Renal cortical epithelial cell (primary cell): ENCODE measurements around the gene PRIMA1. TPM values are rescaled to one million over a fixed set of nuclear protein-coding genes. Genes with fewer than 3 reads are reported as not detected.
"Not testable (repeated sequence)": the region's sequence is repeated elsewhere in the genome, so short reads cannot be mapped to it uniquely, and the experiment has no call there.

Experiments used
- DNase-seq: peaks from one replicate; pipeline ENCODE4 v3.0.0-alpha.2; 2011; ENCODE audit warnings: low read depth
- total RNA-seq: library from RNA; depleted of rRNA; stranded (reverse); fragments of >200 nt; gene quantifications from 2 replicates; pipeline ENCODE4 v1.2.3, GENCODE V29; 2014

Gene PRIMA1, protein sequence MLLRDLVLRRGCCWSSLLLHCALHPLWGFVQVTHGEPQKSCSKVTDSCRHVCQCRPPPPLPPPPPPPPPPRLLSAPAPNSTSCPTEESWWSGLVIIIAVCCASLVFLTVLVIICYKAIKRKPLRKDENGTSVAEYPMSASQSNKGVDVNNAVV
- total RNA-seq, result not detected in 2 replicates

DNA sequence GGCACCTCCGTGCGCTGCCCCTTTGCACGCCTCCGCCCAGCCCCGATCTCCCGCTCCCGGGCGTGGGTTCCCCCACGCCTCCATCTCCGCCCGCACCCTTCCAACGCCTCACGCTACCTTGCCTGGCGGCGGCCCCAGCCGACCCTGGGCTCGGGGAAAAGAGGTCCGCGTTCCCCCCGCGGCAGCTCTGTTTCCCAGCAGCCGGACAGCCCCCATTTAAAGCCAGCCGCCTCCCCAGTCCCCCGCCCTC is at the start of gene PRIMA1:
Gene PRIMA1, minus strand, starts transcription at position 193 of the 250 bp plus-strand sequence. CDS start 767 bp downstream, outside the sequence.
- no peak for DNase-seq

DNA sequence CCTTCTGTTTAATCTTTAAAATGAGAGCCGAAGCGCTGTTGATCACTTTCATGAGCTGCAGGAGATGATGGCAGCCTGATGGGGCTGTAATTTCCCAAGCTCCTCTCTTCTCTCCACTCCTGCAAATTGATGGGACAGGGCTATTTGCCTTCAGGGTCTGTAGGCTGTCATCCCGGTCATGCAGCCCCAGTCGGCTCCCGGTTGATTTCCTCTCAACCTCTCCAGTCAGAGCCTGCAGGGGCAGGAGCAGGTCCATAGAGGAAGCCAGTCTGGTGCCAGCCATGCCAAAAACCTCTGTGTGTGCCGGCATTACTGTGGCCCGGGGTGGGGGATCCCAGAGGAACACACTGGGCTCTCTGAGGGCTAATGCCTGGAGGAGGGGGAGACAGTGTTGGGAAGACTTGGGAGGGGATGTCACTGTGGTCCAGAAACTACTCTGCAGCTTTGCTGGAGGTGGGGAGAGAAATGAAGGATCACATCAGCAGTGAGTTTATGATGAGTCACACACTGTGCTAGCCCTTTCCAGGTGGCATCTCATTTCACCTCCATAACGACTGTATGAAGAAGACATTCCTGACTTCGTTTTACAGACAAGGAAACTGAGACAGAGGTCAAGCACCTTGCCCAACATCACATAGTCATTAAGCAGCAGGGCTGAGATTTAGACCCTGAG is 46.5 kb upstream of the PRIMA1 start:
- no peak for DNase-seq

DNA sequence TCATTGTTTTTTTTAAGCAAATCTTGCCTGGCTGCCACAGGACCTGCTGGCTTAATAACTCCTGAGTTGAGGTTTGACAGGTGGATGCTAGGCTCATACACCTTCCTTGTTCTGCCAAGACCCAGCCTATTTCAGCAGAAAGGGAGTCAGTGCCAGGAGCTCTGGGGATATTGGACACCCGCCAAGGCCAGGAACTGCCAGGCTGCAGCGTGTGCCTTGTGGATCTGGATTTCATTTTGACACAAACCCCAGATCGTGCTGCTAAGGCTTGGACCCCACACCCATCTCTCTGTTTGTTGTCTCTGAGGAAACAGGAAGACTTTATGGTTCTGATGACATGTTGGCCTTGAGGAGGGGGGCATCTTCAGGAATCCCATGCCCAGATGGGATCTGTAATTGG is 44.4 kb upstream of the PRIMA1 start:
- no peak for DNase-seq

DNA sequence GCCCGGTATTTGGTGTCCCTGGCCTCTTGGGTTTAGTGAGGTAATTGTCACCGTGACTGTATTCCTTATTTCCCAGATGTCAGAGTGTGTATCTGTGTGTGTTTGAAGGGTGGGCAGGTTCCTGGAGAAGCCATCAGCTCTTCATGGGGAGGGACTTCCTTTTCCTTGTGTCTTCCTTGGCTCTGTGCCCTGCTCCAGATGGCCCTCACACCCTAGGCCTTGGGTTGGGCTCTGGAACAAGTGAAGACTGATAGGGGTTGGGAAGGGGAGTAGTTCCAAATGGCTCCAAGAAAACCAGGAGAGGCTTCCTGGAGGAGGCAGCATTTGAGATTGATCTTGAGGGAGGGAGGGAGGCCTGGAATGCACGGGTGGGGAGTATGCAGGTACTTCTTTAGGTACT is 43.8 kb upstream of the PRIMA1 start:
- DNase-seq, result no peak

DNA sequence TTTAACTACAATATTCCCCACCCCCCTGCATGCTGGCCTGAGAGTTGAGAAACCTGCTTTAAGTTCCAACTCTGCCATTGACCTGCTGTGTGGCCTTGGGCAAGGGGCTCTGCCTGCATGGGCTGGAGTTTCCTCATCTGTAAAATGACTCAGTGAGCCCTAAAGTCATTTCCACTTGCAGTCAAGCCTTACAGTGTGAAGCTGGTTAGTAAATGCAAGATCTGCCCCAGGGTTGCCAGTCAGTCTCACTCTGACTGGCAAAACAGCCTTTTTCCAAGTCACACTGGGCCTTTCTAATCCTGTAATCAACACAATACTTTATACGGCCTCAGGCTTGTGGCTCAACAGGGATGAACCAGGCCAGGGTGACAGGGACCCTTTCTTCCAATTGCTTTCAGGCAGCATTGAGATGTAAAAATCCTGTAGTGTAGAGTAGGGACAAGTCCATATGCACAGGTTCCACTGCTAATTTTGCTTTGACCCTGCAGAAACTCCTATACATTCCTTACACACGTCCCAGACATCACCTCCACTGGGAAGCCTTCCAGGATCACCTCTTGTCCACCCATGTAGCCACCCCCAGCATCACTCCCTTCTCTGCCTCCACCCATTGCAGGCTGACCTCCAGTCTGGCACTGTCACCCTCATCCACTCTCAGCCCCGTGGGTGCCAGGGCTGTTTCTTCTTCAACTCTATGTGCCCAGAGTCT is 42.6 kb upstream of the PRIMA1 start:
- no peak for DNase-seq

DNA sequence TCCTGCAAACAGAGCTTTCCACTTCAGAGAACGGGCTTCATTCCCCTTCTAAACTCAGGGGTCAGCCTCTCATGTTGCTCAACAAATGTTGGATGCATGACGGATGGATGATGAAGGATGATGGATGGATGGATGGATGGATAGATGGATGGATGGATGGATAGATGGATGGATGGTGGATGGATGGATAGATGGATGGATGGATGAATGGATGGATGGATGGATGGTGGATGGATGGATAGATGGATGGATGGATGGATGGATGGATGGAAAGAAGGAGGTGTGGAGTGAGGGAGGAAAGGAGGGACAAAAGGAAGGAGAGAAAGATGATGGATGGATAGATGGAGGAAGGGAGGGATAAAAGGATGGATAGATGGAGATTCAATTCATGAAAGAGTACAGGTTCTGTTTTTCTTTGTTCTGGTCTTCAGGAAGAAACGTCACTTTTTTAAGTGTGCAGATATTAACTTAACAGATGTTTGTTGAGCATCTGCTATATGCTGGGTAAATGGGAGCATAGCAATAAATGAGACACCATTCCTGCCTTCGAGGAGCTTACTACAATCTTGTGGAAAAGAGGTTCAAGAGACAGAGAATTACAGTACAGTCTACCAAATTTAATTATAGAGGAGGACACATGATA is 41.7 kb upstream of the PRIMA1 start:
- no peak for DNase-seq

DNA sequence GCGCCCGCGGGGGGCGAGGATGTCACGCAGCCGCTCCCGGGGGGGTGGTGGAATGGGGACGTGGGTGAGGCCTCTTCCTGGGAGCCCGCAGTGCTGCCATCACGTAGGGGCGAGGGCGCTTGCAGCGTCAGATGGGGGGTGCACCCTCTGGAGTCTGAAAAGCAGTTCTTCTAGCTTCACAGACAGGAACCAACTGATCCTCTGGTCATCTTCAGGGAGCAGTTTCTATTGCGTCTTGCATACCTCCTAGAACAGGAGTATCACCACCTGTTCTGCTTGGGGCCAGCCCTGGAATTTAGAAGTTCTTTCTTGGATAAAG is 36.9 kb upstream of the PRIMA1 start:
- DNase-seq, result no peak

DNA sequence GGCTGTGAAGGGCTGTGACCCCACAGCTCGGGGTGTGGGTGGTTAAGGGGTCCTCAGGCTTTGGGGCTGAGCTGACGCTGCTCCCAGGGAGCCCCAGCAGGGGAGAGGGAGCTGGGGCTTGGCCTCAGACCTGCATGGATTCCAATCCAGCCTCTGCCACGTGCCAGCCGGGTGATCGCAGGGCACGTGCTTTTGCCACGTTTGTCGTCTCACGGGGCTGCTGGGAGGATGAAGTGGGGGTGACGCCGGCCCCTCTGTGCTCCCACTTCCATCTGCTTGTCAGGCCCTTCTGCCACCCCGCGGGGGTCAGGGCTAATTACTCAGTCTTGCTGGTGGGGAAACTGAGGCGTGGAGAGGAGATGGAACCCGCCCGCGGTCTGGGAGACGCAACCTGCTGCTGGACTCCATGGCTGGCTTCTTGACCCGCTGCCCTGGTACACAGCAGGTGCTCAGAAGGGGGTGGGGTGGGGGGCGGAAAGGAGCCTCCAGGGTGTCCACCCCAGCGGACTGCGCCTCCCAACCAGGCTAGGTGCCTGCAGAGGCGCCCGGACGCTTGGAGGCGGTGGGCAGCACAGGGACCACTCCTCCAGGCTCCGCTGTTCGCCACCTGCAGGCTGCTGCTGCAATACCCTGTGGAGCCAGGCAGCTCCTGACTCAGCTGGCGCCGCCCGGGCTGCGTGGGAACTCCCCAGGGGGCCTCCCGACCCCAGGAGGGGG is 36.4 kb upstream of the PRIMA1 start:
- no peak for DNase-seq

DNA sequence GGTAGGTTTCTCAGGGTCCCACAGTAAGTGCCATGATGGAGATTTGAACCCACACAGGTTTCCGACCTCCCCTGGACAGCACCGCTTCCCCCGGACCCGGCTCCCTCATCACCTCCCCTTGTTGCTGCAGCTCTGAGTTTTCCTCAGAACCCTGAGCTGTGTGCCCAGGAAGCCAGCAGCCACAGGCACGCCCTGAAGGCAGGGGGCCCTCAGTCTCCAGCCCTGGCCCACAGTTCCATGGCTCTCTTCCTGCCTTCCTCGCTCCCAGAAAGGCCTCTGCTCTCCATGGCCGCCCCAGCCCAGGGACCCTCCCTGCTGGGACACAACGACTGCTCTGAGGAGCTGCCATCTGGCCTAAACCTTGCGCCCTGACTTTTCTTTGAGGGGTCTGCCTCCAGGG is 35.8 kb upstream of the PRIMA1 start:
- no peak for DNase-seq

DNA sequence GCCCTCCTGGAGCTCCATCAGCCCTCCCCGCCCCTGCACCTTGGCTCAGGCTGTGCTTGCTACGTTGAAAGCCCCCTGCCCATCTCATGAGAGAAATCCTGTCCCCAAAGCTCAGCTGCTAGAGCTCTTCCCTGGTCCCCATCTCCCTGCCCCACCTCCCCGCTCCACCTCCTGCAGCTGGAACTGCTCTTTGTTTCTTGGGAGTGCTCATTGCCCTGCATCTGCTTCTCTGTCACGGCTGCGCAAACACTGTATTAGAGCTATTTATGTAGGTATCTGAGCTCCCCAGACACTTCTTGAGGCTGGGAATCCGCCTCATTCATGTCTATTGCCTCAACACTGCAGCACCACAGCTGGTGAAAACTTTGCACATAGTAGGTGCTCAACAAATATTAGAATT is 32.8 kb upstream of the PRIMA1 start:
- DNase-seq, result no peak

DNA sequence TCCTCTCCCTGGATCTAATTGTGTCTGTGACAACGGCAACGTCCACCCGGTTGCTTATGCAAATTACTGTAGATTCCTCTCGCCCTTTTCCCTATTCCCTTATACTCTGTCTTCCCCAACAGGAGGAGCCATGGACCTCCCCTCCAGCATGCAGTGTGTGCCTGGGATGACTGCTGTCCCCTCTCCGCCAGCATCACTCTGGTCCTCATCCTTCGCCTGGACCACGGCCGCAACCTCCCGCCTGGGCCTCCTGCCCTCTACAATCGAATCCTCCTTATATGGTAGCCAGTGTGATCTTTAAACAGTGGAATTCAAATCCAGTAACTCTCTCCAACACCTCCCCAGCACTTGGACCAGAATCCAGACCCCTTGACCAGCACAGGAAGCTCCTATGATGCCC is 30.6 kb upstream of the PRIMA1 start:
- no peak for DNase-seq

DNA sequence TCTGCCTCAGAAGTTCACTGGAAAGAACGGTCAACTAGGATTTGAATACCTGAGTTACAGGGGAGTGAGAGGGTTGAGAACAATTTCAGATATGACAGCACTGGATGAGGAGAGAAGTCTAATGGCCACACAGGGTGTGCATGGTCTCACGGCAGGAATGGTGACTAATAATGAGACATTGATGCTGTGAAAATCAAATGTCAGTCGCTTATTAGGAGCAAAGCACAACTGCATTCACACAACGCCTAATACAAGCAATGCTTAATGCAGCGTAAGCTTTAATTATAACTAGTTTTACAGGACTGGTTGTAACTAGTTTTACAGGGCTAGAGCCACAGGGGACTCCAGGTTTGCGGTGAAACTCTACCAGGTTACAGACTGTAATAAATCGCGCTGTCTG is 23.4 kb upstream of the PRIMA1 start:
- DNase-seq, result no peak

DNA sequence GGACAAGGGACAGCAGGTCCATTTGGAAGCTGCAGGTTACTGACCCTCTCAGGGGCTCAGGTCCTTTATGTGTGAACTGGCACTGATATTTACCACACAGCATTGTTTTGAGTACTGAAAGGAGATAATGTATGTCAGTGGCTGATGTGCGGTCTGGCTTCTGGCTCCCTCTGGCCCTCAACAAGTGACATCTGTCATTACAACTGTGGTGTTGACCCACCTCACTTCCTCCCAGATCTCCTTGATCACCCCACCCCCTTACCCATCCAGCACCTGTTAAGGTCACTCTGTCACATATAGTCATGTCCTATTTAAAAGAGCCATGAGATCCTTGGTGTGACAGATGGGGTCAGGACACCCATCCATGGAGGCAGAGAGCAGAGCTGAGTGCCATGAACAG is 22.7 kb upstream of the PRIMA1 start:
- no peak for DNase-seq

DNA sequence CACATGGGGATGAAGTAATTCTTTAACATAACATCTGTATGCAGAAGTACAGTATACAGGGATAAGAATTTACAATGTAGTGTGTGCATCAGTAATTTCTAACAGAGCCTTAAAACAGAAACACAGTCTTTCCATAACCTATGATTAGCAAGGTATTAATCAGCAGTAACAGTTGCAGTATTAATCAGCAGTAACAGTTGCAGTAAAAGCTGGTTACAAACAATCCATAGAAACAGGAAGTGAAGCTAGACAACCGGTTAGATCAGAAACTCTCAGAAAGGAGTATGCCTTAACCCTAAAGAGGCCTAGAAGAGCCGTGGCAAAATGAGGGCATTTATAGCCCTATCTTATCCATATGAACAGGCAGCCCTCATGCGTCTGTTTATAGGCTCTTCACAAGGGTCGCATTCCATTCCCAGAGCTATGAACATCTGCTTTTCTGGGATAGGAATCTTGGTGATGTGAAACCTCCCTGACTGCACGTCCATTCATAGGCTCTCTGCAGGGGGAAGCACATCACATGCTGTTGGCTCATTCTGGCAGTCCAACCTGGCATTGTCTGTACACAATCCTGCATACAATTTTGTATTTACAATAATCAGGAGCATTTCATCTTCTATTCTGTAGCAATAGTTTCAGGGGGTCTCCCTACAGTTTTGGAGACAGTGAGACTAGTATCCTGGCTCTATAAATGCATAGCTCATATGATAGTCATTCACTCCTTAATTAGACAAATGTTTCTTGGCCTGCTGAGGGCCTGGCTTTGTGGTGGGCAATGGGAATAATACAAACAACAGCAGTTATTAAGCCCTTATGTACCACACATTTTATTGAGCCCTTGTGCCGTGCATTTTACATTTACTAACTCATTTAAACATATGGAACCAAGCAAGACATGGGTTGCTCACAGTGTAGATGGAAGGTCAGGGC is 21.5 kb upstream of the PRIMA1 start:
- not testable (repeated sequence) for DNase-seq

DNA sequence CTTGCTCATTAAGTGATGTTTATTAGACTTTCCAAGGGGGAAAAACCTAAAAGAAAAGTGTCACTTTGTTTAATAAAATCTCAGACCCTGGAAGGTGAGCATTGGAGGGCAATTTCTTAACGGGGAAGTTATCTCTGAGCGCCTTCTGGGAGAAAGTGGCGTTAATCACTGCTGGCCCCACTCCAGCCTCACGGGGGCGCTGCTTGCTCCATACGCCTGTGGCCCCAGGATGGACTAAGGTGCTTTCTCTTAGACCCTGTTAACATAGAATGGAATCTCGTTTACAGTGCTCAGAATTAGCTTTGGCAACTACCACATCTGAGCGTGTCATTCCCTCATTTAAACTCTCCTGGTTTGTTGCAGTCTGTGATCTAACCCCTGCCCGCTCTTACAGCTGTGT is 16.4 kb upstream of the PRIMA1 start:
- no peak for DNase-seq

DNA sequence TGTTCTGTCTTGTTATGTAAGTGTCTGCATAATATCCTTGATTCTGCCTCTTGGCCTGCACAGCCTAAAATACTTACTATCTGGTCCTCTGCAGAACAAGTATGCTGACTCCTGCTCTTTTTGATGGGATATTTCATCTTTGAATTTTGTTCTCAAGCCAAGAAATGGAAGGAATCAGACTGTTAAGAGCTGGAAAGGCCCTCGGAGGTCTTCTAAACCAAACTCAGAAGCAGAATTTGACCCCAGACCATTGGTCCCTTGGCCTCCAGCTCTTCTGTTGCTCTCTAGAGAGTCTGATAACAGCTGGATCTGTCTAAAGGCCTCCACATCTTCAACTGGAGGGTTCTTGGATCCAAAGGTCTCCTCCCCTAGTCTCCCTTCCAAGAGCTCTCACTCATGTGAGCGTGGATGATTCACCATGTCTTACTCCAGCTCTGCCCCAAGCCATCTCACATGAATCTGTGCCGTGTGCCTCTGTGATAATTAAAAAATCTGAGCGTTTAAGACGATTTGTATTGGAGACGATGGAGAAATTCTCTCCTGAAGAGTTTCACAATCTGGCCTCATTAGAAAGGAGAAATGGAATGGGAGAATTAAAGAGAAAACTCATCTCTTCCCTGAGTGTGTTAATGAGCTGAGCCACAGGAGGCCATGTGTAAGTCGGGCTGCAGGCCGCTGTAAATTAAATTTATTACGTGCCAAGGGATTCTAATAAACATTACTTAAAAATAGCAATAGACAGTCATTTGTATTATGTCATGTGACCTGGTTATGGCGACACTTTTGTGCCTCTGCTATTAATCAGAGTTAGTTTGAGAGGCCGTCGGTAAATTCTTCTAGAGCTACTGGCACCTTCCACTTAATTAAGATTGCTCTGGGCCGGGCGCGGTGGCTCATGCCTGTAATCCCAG is 15.4 kb upstream of the PRIMA1 start:
- no peak for DNase-seq

DNA sequence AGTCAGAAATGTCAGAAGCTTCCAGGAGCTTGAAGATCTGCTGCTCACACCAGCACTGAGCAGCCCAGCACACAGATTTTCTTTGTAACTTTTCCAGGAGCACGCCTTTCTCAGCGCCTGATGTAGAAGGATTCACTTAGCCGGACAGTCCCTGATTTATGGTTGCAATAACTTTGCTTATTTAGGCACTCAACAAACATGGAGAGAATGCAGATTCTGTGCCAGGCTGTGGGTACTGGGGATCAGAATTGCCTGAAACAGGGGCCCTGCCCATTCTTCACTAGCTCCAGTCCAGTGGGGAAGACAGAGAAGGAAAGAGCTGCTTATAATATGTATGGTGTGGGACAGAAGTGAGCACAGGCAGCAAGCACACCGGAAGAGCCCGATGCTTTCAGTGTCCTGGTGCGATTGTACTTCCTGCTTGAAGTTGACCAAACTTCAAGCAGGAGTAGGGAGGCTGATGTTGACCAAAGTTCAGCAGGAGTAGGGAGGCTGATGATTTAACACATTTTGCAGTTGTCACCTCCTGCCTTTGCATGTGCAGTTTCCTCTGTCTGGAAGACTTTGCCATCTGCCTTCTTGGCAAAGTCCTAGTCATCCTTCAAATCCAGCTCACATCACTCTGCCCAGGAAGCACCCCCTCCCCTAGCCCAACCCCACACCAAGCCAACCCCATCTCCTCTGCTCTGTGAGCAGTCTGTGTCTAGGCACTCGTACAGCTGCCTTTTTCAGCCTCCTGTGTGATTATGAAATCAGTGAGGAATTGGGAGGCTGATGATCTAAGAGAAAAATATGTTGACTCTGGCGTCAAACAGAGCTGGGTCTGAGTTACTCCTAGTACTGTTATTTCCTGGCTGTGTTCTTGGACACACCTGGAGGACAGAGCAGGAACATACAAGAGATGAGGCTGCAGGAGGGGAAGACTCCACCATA is 12.0 kb upstream of the PRIMA1 start:
- no peak for DNase-seq

DNA sequence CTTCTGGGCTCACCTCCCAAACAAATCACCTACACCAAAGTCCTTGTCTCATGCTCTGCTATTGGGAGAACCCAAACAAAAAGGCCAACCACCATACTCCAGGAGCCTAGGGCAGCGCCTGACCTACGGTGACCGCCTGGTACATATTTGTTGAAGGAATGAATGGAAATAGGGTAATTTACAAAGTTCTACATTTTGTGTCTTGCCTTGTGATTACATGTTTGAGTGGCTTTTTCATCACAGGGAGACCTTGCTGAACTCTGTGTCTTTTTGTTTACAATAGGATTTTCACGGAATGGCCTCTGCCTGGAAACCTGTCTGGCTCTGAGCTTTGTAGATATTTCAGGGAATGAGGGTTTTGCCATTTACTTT is 11.3 kb upstream of the PRIMA1 start:
- DNase-seq, result no peak

DNA sequence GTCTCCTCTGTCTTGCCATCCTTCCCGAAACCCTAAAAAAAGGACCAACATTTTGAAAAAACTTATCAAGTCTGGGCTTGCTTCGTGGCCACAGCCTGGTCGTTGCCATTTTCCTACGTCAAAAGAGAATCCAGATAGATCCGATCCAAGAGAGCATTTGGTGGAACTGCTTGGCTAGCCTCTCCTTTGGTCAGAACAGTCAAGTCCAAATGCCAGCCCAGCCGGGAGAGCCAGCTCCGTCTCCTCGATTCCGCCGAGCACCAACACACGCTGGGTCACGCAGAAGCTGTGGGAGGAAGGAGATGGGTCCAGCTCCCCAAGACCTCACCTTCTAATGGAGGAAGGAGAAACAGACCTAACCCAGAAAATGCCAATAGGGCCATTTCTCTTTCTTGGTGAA is 9.3 kb upstream of the PRIMA1 start:
- DNase-seq, result no peak
